Peyer's patch (tissue), 4 donors: Measurements from ENCODE around the gene RBM12.

Source experiments
- CTCF ChIP-seq, 6 experiments: fragments of 450-650 bp in 4 of 6; fragments of 200-600 bp in 2 of 6; sonication (generic) in 1 of 6; IDR thresholded peaks; one replicate each; pipeline ENCODE4 v1.5.1; 2017 to 2019; ENCODE audit warnings: antibody characterized with exemption in 6 of 6, mild to moderate bottlenecking in 3 of 6, moderate library complexity in 1 of 6
- POLR2A ChIP-seq, 2 donors: fragments of 450-650 bp; IDR thresholded peaks; one replicate each; pipeline ENCODE4 v1.5.1; 2017; ENCODE audit warnings: antibody characterized with exemption in 2 of 2, mild to moderate bottlenecking in 2 of 2, moderate library complexity in 2 of 2

- TF ChIP-seq CTCF (IDR thresholded peaks at IDR 0.05) (peak in 1 of 6 experiments; percentile 9), POLR2A (IDR thresholded peaks at IDR 0.05) (peak; percentile 48 to 55)
Measured at GRCh38 chr20:35615667-35616464, 48.8 kb downstream of the RBM12 start, which contains the start of gene SPAG4.
